ENCODE results near the gene TMEM74B. TPM values are rescaled to one million over a fixed set of nuclear protein-coding genes. Genes with fewer than 3 reads are reported as not detected.

Gene TMEM74B
- total and polyA plus RNA-seq, 9 of the 15 experiments (the other 6 are each of a cell fraction or from before 2014, with no cell fraction given), result 0.24 to 19.0 (median 7.5) TPM

GRCh38 chr20:1160496-1160895 is 24.3 kb downstream of the TMEM74B start:
- Histone ChIP-seq H3K36me3 (ENCODE audit: control insufficient read depth, insufficient read depth, low read length) (peaks cover 54% of the 10 kb centered on the region; the same call in 2 of the 3 replicates), H3K4me3 (no peak overlapping the region), H3K79me2 (ENCODE audit: control insufficient read depth, insufficient read depth, low read length) (no peaks in the 10 kb centered on the region), H3K9ac (ENCODE audit: insufficient read depth in 1 of 2, low read depth in 2 of 2, low read length in 2 of 2) (no peak overlapping the region), H3K9me3 (replicated peaks; ENCODE audit: control insufficient read depth, insufficient read depth, low read depth, low read length) (no peaks in the 10 kb centered on the region), H3K27ac (ENCODE audit: extremely low read depth, low read depth, low read length) (no peak overlapping the region), H3K27me3 (ENCODE audit: control insufficient read depth in 2 of 2, insufficient read depth in 2 of 2, low read length in 2 of 2) (no peaks in the 10 kb centered on the region), H2AFZ (ENCODE audit: low read depth, low read length) (no peak overlapping the region), H4K20me1 (replicated peaks; ENCODE audit: control insufficient read depth, insufficient read depth, low read length) (no peaks in the 10 kb centered on the region), H3K4me2 (ENCODE audit: insufficient read depth, low read length) (no peak overlapping the region), H3K4me1 (replicated peaks in 1 of 2; ENCODE audit: control insufficient read depth in 2 of 2, insufficient read depth in 2 of 2, low read length in 2 of 2) (no peaks in the 10 kb centered on the region), H3K9me1 (ENCODE audit: control insufficient read depth, insufficient read depth, low read length) (no peaks in the 10 kb centered on the region)
- TF ChIP-seq KAT7 (CRISPR knock-in tag; IDR thresholded peaks at IDR 0.05; ENCODE audit: borderline replicate concordance) (no peak), ZNF212 (CRISPR knock-in tag; IDR thresholded peaks at IDR 0.05) (no peak), PCBP1 (IDR thresholded peaks at IDR 0.05; ENCODE audit: low read depth, low read length, poor library complexity, severe bottlenecking) (no peak), CBX1 (IDR thresholded peaks at IDR 0.05; ENCODE audit: low read depth) (no peak), POLR3G (IDR thresholded peaks at IDR 0.05; ENCODE audit: extremely low read depth, insufficient read length, insufficient replicate concordance) (no peak), TFAP4 (CRISPR knock-in tag; IDR thresholded peaks at IDR 0.05; ENCODE audit: borderline replicate concordance) (no peak), RCOR1 (IDR thresholded peaks at IDR 0.05; ENCODE audit: borderline replicate concordance in 1 of 2, low read depth in 2 of 2, low read length in 2 of 2) (no peak), XRCC3 (IDR thresholded peaks at IDR 0.05) (no peak), RREB1 (CRISPR knock-in tag; IDR thresholded peaks at IDR 0.05) (no peak), E2F8 (IDR thresholded peaks at IDR 0.05; ENCODE audit: low read depth, partially characterized antibody) (no peak), SP2 (IDR thresholded peaks at IDR 0.05; ENCODE audit: extremely low read depth, low read depth, low read length, poor library complexity, severe bottlenecking) (no peak)
- BruUV-seq (replicated peaks), result no TSS peak
- intact Hi-C loops (cut with micrococcal nuclease), result no loop called here
- WGBS (ENCODE audit: insufficient coverage, low coverage, missing lambda C conversion rate), result 95% methylated on average over 9 of the region's 10 CpGs
- FAIRE-seq (no peak), ATAC-seq (no peak), DNase-seq (ENCODE audit: extremely low read depth in 1 of 4, low spot score in 3 of 4) (no peak)
- POLR2A ChIA-PET, result interaction anchor here (0.6 to 0.7 kb wide), 2 partner anchors 14 to 142 kb away, joined by 3 to 5 read pairs; no protein-coding TSS in a partner anchor
- CTCF ChIA-PET (ENCODE audit: low intra/inter-chr PET ratio), result no interaction called here
- in situ Hi-C loops (cut with MboI), result no loop called here

Measured in K562 (cell line).